HG02943 (cell line): Measurements from ENCODE around the gene PDXP.
"Not testable (repeated sequence)": the region's sequence is repeated elsewhere in the genome, so short reads cannot be mapped to it uniquely, and the experiment has no call there.

Source experiments
- ATAC-seq: cut with Tn5 transposase; IDR thresholded peaks from one replicate; pipeline ENCODE4 v1.9.1; 2021; ENCODE audit warnings: mild to moderate bottlenecking, low read depth, moderate library complexity; ENCODE audit not compliant: unreplicated experiment

PDXP gene

DNA sequence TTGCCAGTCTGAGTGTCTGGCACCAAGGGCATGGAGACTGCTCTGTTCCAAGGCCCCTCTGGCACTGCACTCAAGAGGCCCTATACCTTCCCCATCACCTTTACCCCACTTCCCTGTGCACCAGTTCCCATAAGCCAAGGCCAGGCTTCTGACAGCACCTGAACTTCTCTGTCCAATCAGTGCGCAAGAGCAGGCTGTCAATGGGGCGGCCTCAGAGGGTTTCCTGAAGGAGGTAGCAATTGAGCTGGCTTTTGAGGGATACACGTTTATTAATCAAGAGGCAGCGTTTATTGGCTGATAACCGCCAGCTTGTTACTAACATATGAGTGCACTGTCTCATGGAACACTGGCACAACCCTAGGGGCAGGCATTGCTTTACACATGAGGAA lies 17.0 kb upstream of the PDXP start:
- no peak for ATAC-seq

DNA sequence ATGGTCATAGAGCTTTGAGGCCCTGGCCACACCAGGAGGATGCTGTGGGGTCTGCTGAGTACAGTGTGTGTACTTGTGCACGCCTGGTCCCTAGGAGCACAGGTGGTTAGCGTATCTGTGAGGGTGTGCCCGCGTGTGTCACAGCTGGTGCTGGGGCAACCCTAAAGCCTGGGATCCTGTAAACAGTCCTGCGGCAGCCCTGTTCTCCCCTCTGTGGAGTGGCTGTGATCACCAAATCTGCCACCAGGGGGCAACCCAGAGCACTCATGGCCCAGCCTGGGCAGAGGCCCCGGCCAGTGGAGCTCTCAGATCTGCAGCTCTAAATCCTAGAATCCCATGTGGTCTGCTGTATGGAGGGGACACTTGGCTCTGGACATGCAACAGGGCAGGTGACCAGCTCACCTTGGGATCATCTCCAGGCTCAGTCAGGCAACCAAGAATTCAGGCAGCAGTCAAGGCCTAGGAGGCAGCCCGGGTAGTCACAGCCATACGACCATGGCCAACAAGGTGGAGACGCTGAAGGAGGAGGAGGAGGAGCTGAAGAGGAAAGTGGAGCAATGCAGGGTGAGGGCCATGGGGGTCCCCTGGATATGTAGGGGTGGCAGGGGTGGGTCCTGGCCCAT lies 15.2 kb upstream of the PDXP start:
- ATAC-seq, result no peak

DNA sequence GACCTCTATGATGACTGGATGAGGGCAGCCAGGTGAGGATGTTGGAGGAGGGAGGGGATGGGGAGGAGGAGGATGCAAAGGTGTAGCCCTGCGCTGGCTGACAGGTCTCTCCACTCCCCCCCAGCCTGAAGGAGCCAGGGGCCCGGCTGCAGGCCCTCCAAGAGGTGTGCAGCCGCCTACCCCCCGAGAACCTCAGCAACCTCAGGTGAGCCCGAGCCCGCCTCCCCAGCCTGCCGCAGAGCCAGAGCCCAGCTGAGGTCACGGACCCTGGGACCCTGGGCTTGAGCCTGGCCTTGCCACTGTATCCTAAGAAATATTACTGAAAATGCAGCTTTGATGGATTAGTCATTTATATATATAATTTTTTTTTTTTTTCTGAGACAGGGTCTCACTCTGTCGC lies 11.2 kb upstream of the PDXP start:
- ATAC-seq, result no peak

DNA sequence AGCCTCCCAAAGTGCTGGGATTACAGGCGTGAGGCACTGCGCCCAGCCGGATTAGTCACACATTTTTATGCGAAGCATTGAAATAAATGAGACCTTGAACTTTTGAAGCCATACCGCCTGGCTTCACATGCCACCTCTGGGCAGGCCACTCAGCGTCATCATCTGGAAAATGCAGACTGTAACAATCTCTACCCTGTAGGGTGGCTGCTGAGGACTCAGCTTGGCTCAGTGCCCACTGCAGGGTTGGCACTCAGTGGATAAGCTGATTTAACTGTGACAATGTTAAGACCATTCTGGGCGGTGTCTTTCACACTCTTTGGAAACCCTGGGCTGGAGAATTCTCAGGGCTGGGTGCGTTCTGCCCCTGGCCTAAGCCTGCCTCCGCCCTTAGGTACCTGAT lies 10.6 kb upstream of the PDXP start:
- no peak for ATAC-seq

DNA sequence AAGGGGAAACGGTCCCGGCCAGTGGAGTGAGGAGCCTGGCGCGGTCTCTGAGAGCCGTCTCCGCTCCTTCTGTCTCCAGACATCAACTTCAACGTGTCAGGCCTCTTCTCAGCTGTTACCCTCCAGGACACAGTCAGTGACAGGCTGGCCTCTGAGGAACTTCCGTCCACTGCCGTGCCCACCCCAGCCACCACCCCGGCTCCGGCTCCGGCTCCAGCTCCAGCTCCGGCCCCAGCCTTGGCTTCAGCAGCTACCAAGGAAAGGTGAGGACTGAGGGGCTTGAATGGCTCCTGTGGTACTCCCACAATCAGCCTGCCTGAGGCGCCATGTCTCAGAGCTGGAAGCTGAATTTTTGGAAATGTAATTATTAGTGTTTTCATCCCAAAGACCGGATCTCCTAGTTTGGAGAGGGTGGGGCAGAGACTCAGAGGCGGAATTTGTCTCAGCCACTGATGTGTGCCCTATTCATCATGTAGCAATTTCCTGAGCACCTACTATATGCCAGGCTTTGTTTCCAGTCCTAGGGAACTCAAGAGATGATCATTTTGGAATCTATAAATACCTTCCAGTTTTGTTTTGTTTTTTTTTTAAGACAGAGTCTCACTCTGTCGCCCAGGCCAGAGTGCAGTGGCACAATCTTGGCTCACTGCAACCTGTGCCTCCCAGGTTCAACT lies 7.9 kb upstream of the PDXP start:
- no peak for ATAC-seq

DNA sequence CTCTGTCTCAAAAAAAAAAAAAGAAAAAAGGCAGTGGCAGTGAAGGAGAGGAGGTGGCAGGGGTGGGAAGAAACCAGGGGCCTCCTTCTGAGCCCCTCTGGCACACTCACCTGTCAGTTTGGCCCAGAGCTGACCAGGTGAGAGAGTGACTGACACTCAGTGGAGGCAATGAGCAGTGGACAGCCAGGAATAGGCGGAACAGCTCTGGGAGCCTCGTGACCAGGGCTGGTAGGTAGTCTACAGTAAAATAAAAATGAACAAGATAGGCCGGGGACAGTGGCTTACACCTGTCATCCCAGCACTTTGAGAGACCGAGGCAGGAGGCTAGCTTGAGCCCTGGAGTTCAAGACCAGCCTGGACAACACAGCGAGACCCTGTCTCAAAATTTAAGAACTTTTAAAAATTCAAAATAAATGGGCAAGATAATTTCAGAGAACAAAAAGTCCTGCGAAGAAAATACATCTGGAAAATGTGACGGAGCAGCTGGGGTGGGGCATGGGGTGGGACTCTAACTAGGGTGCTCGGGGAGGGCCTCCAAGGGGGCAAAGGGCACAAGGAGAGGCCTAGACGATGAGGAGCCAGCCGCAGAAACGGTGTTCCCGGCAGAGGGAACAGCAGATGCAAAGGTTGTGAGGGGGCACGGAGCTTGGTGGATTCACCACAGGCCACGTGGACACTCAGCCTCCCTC lies 3.8 kb upstream of the PDXP start:
- no peak for ATAC-seq

DNA sequence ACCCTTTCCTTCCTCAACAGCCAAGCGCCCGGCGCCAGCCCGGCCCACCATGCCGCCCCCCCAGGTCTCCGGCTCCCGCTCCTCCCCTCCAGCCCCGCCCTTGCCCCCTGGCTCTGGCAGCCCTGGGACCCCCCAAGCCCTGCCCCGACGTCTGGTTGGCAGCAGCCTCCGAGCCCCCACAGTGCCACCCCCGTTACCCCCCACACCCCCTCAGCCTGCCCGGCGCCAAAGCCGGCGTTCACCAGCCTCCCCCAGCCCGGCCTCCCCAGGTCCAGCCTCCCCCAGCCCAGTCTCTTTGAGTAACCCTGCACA lies 3.3 kb upstream of the PDXP start:
- no peak for ATAC-seq

DNA sequence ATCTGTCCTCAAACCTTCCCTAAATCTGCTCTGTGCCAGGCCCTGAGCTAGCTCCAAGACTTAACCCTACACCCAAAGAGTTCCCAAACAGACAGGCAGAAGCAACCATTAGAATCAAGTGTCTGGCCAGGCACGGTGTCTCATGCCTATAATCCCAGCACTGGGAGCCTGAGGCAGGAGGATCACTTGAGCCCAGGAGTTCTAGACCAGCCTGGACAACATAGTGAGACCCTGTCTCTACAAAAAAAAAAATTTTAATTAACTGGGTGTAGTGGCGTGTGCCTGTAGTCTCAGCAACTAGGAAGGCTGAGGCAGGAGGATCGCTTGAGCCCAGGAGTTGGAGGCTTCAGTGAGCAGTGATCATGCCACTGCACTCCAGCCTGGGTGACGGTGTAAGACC lies 1.9 kb upstream of the PDXP start:
- ATAC-seq, result not testable (repeated sequence)

DNA sequence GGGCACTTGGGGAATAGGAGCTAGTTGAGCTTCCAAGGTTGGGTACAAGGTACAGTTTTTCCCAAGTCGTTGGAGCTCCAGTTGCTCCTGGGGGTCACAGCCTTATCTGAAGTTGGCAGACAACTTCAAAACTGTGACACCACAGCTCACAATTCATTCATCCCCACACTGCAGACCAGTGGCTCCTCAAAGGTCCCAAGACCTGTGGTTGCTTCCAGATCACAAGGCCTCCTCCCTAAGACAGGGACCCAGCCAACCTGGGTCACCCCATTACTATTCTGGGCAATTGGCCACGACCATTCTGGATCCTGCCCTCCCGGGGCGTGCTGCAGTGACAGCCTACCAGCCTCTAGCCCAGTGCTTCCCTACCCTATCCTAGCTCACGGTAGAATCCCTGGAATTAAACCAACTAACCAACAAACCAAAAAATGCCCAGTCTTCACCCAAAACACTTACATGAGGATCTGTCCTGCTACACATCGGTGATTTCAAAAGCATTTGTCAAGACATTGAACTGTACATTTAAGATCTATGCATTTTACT lies 862 bp upstream of the PDXP start:
- no peak for ATAC-seq

DNA sequence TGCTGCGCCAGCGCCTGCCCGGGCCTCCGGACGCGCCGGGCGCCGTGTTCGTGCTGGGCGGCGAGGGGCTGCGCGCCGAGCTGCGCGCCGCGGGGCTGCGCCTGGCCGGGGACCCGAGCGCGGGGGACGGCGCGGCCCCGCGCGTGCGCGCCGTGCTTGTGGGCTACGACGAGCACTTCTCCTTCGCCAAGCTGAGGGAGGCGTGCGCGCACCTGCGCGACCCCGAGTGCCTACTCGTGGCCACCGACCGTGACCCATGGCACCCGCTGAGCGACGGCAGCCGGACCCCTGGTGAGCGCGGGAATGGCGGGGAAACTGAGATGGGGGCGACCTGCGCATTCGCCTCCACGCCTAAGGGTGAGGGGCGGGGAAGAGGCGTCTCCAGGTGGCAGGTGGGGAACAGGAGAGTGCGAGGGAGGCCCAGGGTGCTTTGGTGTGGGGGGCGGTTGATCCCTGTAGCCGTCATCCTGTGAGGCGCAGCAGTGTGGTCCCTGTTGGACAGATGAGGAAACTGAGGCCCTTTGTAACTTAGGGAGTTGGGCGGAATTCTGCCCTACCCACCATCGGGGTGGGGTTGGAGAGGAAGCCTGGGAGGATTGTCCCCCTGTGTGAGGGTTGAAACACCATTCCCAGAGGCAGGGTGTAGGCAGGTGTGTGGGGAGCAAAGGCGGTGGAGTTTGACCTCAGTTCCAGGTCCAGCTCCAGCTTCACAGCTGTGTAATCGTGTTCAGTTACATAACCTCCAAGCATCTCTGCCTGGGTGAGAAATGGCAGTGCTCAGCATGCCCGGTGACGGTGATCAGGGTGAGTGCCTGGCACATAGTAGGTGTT lies 758 bp downstream of the PDXP start:
- ATAC-seq, result peak; percentile 17

DNA sequence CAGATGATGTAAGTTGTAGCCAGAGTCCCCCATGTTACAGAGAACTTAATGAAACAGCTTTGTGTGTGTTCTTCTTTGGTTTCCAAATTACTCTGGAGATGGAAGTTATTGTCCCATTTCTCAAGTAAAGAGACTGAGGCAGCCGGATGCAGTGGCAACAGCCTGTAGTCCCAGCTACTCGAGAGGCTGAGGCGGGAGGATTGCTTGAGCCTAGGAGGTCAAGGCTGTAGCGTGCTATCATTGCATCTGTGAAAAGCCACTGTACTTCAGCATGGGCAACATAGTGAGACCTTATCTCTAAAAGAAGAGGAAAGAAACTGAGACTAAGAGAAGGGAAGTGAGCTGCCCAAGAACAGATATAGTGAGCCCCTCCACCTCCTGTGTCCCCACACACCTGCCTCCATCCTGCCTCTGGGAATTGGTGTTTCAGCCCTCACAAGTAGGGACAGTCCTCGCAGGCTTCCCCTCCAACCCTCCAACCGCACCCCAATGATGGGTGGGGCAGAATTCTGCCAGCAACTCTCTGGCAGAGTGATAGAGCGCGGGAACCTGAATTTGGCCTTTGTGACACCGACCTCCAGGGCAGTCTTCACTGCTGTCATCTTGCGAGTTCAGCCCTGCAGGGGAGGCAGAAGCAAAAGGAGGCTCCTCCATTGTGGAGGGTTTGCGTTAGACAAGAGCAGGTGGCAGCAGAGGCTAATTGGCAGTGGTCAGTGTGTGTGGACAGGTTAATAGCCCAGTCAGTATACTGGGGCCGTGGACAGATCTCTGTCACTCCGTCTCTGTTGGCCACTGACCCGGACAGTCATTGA lies 1.6 kb downstream of the PDXP start:
- no peak for ATAC-seq

DNA sequence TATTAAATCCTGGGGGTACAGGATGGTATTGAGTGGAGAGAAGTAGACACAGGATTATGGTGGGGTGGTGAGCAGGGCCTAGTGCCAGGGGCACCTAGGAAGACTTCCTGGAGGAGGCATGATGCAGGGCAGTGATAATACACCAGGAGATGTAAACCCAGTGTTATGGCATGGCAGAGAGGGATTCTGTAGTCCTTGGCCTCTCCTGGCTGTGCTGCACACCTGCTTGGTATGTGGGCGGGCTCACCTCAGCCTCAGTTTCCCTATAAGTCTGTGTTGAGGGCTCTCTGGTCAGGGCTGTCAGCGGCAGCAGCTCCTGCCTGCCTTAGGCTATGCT lies 2.2 kb downstream of the PDXP start:
- no peak for ATAC-seq

DNA sequence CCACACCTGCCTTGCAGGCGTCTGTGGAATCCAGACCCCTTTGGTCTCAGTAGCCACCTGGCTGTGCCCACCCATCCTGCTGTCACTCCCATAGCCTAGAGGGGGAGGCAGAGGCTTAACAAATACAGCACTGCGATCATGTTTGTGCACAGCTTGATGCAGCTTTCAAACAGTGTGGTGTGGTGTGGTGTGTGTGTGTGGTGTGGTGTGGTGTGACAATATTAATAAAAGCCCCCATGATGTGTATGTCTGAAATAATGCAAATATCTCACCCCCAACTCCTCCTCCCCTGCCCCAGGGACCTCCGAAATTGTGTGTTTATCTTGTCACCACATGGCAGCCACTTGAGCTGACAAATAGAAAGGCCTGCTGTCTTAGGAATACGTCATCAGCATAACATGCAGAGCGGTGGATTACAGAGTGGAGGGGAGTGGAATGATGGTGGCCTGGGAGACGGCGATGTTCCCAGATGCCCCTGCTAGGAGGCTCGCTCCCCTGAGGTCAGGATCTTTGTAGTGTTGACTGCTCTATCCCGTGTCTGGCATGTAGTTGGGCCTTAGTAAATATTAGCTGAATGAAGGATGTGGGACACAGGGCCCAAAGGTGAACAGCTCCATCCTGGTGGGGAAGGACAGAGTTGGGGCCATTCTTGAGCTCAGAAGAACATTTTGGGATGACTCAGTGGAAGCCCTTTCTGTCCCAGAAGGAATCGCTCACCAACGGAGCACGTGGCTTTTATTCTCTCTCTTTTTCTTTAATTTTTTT lies 2.8 kb downstream of the PDXP start:
- ATAC-seq, result no peak

DNA sequence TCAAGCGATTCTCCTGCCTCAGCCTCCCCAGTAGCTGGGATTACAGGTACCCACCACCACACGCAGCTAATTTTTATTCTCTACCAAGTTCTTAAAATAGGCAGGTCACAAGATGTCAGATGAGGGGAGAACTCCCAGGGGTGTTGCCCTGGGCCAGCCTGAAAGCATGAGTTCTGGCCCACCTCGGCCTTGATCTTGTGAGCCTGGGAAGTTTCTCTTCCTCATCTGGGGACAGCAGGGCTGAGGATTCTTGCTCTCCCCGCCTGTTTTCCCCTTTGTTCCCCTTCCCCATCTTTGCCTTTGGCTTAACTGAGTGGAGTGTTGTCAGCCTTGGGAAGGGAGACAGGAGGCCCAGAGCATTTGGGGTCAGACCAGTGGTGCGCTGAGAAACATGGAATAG lies 3.5 kb downstream of the PDXP start:
- no peak for ATAC-seq

DNA sequence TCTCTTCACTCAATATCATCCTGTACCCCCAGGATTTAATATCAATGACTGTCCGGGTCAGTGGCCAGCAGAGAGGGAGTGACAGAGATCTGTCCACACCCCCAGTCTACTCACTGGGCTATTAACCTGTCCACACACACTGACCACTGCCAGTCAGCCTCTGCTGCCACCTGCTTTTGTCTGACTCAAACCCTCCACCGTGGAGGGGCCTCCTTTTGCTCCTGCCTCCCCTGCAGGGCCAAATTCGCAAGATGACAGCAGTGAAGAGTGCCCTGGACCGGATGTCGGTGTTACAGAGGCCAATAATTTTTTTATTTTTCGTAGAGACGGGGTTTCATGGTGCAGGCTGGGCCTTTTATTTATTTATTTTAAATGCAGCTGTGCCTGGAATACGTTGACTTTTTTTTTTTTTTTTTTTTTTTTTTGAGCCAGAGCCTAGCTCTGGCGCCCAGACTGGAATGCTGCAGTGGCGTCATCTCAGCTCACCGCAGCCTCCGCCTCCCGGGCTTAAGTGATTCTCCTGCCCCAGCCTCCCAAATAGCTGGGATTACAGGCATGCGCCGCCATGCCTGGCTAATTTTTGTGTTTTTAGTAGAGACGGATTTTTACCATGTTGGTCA lies 5.1 kb downstream of the PDXP start:
- ATAC-seq, result no peak

DNA sequence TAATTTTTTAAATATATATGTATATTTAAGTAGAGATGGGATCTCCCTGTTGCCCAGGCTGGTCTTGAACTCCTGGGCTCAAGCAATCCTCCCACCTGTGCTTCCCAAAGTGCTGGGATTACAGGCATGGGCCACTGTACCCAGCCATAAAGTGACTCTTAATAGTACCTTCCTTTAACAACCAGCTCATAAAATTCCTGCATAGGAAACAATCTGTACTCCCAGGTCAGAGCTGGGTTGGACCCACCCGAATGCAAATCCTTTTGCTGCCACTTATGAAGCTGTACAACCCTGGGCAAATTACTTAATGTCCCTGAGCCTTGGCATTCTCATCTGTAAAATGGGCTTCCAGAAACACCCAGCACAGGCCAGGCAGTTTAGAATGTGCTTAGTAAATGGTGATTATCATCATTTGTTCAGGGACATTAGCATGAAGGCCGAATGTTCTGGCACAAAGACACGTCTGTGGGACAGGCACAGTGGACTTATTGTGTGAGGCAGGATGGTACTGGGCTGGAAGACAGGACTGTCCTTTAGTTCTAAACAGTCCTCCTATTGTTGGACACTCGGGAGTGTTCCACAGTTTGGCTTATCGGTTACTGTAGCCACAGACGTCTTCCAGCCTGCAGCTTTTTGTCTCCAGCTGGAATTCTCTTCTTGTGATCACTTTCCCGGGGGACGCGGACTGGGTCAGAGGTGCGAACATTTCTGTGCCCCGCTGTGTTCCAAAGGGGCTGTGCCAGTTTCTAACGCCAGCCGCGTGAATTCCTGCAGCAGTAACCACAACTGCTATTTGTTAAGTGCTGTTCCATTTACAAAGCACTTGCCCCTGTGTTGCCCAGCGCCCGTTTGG lies 6.0 kb downstream of the PDXP start:
- no peak for ATAC-seq

DNA sequence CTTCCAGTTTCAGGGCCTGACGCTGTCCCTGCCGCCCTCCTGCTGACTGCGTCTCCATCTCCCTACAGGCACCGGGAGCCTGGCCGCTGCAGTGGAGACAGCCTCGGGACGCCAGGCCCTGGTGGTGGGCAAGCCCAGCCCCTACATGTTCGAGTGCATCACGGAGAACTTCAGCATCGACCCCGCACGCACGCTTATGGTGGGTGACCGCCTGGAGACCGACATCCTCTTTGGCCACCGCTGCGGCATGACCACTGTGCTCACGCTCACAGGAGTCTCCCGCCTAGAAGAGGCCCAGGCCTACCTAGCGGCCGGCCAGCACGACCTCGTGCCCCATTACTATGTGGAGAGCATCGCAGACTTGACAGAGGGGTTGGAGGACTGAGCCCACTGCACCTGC lies 7.0 kb downstream of the PDXP start:
- no peak for ATAC-seq

DNA sequence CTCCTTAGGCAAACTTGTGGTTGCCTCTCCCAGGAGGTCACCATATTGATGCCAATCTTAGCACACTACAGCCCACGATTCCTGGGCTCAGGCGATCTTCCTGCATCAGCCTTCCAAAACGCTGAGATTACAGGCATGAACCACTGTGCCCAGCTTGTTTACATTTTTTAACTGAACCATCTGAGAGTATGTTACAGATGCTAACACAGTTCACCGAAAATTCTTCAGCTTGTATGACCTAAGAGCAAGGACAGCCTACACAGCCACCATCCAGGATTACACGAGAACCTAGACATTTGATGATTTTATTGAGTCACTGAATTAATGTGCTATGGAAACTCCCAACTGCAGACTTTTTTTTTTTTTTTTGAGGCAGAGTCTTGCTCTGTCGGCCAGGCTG lies 11.1 kb downstream of the PDXP start:
- ATAC-seq, result no peak
